ENCODE results near the gene LCE1A.

Gene LCE1A

GRCh38 chr1:152786077-152786476 is 41.2 kb upstream of the LCE1A start, which contains the start of gene LCE1E:
Gene LCE1E, plus strand, starts transcription at chr1:152786257. Its CDS starts 1,043 bp downstream, at chr1:152787300.
- no peaks in the 10 kb centered on the region for H4K20me1 ChIP-seq (ENCODE audit: control insufficient read depth, insufficient read depth, low read depth, low read length)
- no peaks in the 10 kb centered on the region for H3K4me1 ChIP-seq (ENCODE audit: control insufficient read depth, low read length)
- no peaks in the 10 kb centered on the region for H3K9me2 ChIP-seq (replicated peaks; ENCODE audit: control insufficient read depth, low read length)
- TF ChIP-seq EZH2phosphoT487 (IDR thresholded peaks at IDR 0.05; ENCODE audit: borderline replicate concordance, low read length) = no peak
- TF ChIP-seq, protein P1, sequence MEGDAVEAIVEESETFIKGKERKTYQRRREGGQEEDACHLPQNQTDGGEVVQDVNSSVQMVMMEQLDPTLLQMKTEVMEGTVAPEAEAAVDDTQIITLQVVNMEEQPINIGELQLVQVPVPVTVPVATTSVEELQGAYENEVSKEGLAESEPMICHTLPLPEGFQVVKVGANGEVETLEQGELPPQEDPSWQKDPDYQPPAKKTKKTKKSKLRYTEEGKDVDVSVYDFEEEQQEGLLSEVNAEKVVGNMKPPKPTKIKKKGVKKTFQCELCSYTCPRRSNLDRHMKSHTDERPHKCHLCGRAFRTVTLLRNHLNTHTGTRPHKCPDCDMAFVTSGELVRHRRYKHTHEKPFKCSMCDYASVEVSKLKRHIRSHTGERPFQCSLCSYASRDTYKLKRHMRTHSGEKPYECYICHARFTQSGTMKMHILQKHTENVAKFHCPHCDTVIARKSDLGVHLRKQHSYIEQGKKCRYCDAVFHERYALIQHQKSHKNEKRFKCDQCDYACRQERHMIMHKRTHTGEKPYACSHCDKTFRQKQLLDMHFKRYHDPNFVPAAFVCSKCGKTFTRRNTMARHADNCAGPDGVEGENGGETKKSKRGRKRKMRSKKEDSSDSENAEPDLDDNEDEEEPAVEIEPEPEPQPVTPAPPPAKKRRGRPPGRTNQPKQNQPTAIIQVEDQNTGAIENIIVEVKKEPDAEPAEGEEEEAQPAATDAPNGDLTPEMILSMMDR (IDR thresholded peaks at IDR 0.05; ENCODE audit: low read depth, low read length, poor library complexity, severe bottlenecking) = no peak
- no peaks in the 10 kb centered on the region for H3K79me2 ChIP-seq (ENCODE audit: control insufficient read depth, low read length)
- no peak within 1 kb of the TSS for H3K4me3 ChIP-seq (ENCODE audit: low read length)
- H3K4me2 ChIP-seq (ENCODE audit: low read length) = no peak within 1 kb of the TSS
- no peak within 1 kb of the TSS for H3K27ac ChIP-seq (ENCODE audit: low read depth, low read length)
- no peaks in the 10 kb centered on the region for H3K9me3 ChIP-seq (ENCODE audit: control insufficient read depth, insufficient read depth, low read length)
- H3K36me3 ChIP-seq (ENCODE audit: control insufficient read depth, low read length) = no peaks in the 10 kb centered on the region
- no peaks in the 10 kb centered on the region for H3K27me3 ChIP-seq (ENCODE audit: control insufficient read depth, low read length)
- H3F3A ChIP-seq (ENCODE audit: control insufficient read depth, insufficient read depth) = no peaks in the 10 kb centered on the region

GRCh38 chr1:152795686-152796085 is 31.6 kb upstream of the LCE1A start:
- H3K27me3 ChIP-seq (ENCODE audit: control insufficient read depth, low read length) = no peaks in the 10 kb centered on the region
- H3K27ac ChIP-seq (ENCODE audit: low read depth, low read length) = no peak overlapping the region
- H3K9me2 ChIP-seq (replicated peaks; ENCODE audit: control insufficient read depth, low read length) = no peaks in the 10 kb centered on the region
- H4K20me1 ChIP-seq (ENCODE audit: control insufficient read depth, insufficient read depth, low read depth, low read length) = no peaks in the 10 kb centered on the region
- no peak overlapping the region for H3K4me3 ChIP-seq (ENCODE audit: low read length)
- no peaks in the 10 kb centered on the region for H3K9me3 ChIP-seq (ENCODE audit: control insufficient read depth, insufficient read depth, low read length)
- no peak for TF ChIP-seq EZH2phosphoT487 (IDR thresholded peaks at IDR 0.05; ENCODE audit: borderline replicate concordance, low read length)
- TF ChIP-seq, protein P1 (IDR thresholded peaks at IDR 0.05; ENCODE audit: low read depth, low read length, poor library complexity, severe bottlenecking) = no peak
- no peaks in the 10 kb centered on the region for H3K79me2 ChIP-seq (ENCODE audit: control insufficient read depth, low read length)
- H3K4me2 ChIP-seq (ENCODE audit: low read length) = no peak overlapping the region
- H3K36me3 ChIP-seq (ENCODE audit: control insufficient read depth, low read length) = no peaks in the 10 kb centered on the region
- no peaks in the 10 kb centered on the region for H3K4me1 ChIP-seq (ENCODE audit: control insufficient read depth, low read length)
- H3F3A ChIP-seq (ENCODE audit: control insufficient read depth, insufficient read depth) = no peaks in the 10 kb centered on the region

DNA sequence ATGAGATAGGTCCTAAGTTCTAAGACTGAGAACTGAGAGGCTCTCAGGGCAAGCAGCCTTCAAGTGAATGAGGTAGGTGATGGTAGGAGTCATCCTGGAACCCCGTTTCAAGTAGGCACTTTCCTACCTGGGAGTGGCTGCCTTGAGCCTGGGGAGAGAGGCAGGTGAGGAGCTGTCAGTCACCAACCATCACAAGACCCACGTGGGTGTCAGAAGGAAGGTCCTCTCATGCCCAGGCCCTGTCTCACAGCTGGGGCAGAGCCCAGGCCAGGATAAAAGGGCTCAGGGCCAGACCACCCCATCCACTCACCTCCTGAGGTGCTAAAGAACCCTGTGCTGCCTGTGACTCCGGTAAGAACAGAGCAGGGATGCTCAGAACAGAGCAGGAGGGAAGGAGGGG is 30.9 kb upstream of the LCE1A start, which contains the start of gene LCE1D:
TSS of gene LCE1D (plus strand) at position 301 of the 400 bp plus-strand sequence. CDS start 1,074 bp downstream, outside the sequence.
- no peaks in the 10 kb centered on the region for H4K20me1 ChIP-seq (ENCODE audit: control insufficient read depth, insufficient read depth, low read depth, low read length)
- no peaks in the 10 kb centered on the region for H3K9me3 ChIP-seq (ENCODE audit: control insufficient read depth, insufficient read depth, low read length)
- no peaks in the 10 kb centered on the region for H3K36me3 ChIP-seq (ENCODE audit: control insufficient read depth, low read length)
- no peaks in the 10 kb centered on the region for H3K27me3 ChIP-seq (ENCODE audit: control insufficient read depth, low read length)
- TF ChIP-seq, protein P1 (IDR thresholded peaks at IDR 0.05; ENCODE audit: low read depth, low read length, poor library complexity, severe bottlenecking) = no peak
- no peak for TF ChIP-seq EZH2phosphoT487 (IDR thresholded peaks at IDR 0.05; ENCODE audit: borderline replicate concordance, low read length)
- no peak within 1 kb of the TSS for H3K4me2 ChIP-seq (ENCODE audit: low read length)
- no peaks in the 10 kb centered on the region for H3F3A ChIP-seq (ENCODE audit: control insufficient read depth, insufficient read depth)
- H3K4me1 ChIP-seq (ENCODE audit: control insufficient read depth, low read length) = no peaks in the 10 kb centered on the region
- H3K4me3 ChIP-seq (ENCODE audit: low read length) = no peak within 1 kb of the TSS
- no peaks in the 10 kb centered on the region for H3K9me2 ChIP-seq (replicated peaks; ENCODE audit: control insufficient read depth, low read length)
- H3K27ac ChIP-seq (ENCODE audit: low read depth, low read length) = no peak within 1 kb of the TSS
- H3K79me2 ChIP-seq (ENCODE audit: control insufficient read depth, low read length) = no peaks in the 10 kb centered on the region
